AG10803 (cell line): ENCODE results near the gene RSAD1.
A peak's percentile ranks its signal among the peaks of the same experiment; 100 is the strongest.

ENCODE experiments used
- DNase-seq: peaks from one replicate; pipeline ENCODE4 v3.0.0; 2010; ENCODE audit warnings: low read depth
- H3K4me3 ChIP-seq: 2 replicates; pipeline ENCODE4 v1.5.1; 2011; ENCODE audit warnings: mild to moderate bottlenecking, low read length, control low read depth
- TF ChIP-seq, protein P1 (sequence below): conservative IDR thresholded peaks from 2 replicates; pipeline ENCODE4 v1.5.1; 2011; ENCODE audit warnings: mild to moderate bottlenecking, low read length, control low read depth, inconsistent platforms

RSAD1 gene

DNA sequence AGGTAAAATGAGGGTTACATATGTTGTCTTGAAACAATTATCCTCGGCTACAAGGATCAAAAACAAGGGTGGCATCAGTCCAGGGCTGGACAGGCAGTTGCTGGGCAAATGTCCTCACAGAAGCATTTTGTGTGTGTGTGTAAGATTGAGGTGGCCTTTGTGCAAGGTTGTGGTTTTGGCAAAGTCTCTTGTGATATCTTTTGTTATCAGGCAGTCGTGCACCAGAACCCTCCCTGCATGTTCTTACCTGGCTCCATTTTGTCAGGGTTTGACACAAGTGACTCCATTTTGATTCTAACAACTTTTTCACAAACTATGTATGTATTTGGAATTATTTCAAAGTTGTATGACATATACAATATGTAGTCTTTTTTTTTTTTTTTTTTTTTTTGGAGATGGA lies 30.0 kb upstream of the RSAD1 start:
- no peak overlapping the region for H3K4me3 ChIP-seq
- no peak for DNase-seq
- TF ChIP-seq, protein P1, sequence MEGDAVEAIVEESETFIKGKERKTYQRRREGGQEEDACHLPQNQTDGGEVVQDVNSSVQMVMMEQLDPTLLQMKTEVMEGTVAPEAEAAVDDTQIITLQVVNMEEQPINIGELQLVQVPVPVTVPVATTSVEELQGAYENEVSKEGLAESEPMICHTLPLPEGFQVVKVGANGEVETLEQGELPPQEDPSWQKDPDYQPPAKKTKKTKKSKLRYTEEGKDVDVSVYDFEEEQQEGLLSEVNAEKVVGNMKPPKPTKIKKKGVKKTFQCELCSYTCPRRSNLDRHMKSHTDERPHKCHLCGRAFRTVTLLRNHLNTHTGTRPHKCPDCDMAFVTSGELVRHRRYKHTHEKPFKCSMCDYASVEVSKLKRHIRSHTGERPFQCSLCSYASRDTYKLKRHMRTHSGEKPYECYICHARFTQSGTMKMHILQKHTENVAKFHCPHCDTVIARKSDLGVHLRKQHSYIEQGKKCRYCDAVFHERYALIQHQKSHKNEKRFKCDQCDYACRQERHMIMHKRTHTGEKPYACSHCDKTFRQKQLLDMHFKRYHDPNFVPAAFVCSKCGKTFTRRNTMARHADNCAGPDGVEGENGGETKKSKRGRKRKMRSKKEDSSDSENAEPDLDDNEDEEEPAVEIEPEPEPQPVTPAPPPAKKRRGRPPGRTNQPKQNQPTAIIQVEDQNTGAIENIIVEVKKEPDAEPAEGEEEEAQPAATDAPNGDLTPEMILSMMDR: no peak

DNA sequence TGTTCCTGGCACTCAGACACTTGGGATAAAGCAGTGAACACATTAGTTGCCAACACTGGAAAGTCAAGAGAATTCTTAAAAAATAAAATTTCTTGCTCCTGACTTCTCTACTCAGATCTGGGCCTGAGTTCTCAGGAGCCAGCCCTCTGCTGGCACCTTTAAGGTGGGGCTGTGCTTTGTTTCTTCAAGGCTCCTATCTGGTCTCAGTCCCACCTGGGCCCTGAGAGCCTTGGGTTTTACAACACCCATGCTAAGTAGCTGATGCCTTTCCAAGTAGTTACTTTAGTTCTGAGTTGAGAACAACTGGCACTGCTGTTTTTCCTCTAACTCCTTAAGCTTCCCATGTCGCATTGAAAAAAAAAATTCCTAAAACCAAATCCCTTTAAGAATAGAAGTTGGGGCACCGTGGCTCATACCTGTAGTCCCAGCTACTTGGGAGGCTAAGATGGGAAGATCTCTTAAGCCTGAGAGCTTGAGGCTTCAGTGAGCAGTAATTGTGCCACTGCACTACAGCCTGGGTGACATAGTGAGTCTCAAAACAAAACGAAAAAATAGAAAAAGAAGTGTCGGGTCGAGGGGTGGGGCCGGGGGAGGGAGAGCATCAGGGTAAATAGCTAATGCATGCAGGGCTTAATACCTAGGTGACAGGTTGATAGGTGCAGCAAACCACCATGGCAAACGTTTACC lies 26.6 kb upstream of the RSAD1 start:
- H3K4me3 ChIP-seq: no peak overlapping the region
- TF ChIP-seq, protein P1: no peak
- DNase-seq: no peak

DNA sequence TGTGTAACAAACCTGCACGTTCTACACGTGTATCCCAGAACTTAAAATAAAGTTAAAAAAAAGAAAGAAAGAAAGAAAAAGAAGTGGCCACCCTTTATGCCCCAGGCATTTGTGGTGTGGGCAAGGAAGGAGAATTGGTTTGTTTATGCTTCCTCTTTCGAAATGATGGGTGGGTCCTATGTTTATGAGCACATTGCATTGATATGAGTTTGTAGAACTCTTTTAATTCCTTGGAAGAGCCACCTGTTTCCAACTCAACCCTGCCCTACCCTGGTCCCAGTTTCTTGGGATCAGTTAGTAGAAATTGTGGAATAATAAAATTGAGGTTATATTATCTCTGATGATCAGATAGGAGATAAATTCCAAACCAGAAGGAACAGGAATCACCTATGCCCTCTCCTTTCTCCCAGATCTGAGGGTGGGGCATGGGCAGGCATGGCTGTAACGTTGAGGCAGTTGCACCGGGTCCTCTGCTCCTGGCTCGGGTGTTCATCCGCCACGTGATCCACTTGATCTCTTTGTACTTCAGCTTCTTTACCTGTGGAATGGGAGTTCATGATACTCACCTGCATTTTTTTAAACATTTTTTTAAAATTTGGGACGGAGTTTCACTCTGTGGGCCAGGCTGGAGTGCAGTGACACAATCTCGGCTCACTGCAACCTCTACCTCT lies 25.9 kb upstream of the RSAD1 start:
- DNase-seq: peak; percentile 21
- no peak overlapping the region for H3K4me3 ChIP-seq
- TF ChIP-seq, protein P1: no peak

DNA sequence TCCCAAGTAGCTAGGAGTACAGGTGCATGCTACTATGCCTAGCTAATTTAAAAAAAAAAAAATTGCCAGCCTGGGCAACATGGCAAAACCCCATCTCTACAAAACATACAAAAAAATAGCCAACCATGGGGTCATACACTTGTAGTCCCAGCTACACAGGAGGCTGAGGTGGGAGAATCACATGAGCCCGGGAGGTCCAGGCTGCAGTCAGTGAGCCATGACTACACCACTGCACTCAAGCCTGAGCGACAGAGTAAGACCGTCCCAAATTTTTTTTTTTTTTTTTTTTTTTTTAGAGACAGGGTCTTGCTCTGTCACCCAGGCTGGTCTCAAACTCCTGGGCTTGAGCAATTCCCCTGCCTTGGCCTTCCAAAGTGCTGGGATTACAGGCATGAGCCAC lies 24.8 kb upstream of the RSAD1 start:
- no peak overlapping the region for H3K4me3 ChIP-seq
- TF ChIP-seq, protein P1: no peak
- DNase-seq: no peak

DNA sequence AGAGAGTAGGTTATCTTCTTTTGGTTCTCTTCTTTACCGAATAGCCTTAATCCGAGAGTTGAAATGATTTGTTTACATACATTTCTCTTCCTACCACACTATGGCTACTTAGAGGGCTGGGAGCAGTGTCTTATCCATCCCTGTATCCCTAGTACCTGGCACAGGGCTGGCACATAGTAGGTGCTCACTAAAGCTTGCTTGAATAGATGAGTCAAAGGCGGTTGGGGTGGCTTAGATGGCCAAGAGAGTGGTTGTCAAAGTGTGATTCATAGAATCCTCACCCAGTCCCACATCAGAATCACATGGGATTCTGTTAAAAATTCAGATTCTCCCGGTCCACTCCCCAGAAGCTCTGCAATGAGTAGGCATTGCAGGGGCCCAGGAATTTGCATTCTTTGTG lies 21.0 kb upstream of the RSAD1 start:
- TF ChIP-seq, protein P1: no peak
- DNase-seq: no peak
- no peak overlapping the region for H3K4me3 ChIP-seq

DNA sequence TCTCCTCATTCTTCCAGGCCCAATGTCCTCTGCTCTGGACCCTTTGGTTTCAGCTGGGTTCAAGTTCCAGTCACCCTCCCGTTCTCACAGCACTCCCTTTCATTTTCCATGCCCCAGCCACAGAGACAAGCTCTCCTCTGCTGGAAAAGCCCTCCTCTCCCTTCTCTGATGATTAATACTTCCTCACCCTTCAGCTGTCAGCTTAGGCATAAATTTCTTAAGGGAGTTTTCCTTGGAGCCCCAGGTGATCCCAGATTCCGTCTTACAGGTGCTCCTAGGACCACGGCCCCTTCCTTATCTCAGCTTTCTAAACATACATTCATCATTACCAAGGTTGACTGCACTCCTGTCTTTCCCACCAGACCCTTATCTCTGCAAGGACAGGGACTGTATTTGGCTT lies 20.4 kb upstream of the RSAD1 start:
- TF ChIP-seq, protein P1: no peak
- no peak for DNase-seq
- no peak overlapping the region for H3K4me3 ChIP-seq
